HEK293 (cell line): ENCODE results near the gene STAP2.

Experiments
- HOXA7 ChIP-seq: sonication (generic); formaldehyde crosslinking; IDR thresholded peaks from 2 replicates; pipeline ENCODE4 v1.8.1; 2022; ENCODE audit warnings: missing genetic modification reagents, borderline replicate concordance
- MYNN ChIP-seq: fragments of 450-650 bp; formaldehyde crosslinking; IDR thresholded peaks from 2 replicates; pipeline ENCODE4 v1.5.1; 2016; ENCODE audit warnings: missing biosample characterization, missing genetic modification characterization, borderline replicate concordance
- ZFHX2 ChIP-seq: fragments of 450-650 bp; formaldehyde crosslinking; conservative IDR thresholded peaks from 2 replicates; pipeline ENCODE4 v1.5.1; 2016; ENCODE audit warnings: missing biosample characterization, missing genetic modification characterization
- ZNF133 ChIP-seq: fragments of 450-650 bp; formaldehyde crosslinking; IDR thresholded peaks from 2 replicates; pipeline ENCODE4 v1.5.1; 2016; ENCODE audit warnings: missing biosample characterization, missing genetic modification characterization
- ZNF138 ChIP-seq: fragments of 450-650 bp; formaldehyde crosslinking; IDR thresholded peaks from 2 replicates; pipeline ENCODE4 v1.5.1; 2016; ENCODE audit warnings: missing biosample characterization, missing genetic modification characterization, borderline replicate concordance
- ZNF174 ChIP-seq: fragments of 450-650 bp; formaldehyde crosslinking; IDR thresholded peaks from 2 replicates; pipeline ENCODE4 v1.5.0; 2017; ENCODE audit warnings: missing biosample characterization, mild to moderate bottlenecking, missing genetic modification characterization
- ZNF18 ChIP-seq: fragments of 450-650 bp; formaldehyde crosslinking; IDR thresholded peaks from 2 replicates; pipeline ENCODE4 v1.5.1; 2016; ENCODE audit warnings: missing biosample characterization, missing genetic modification characterization
- ZNF184 ChIP-seq: fragments of 450-650 bp; IDR thresholded peaks from 2 replicates; pipeline ENCODE4 v1.5.1; 2018; ENCODE audit warnings: missing biosample characterization, mild to moderate bottlenecking, missing genetic modification characterization
- ZNF274 ChIP-seq, 2 experiments: fragments of 200-500 bp in 1 of 2; fragments of 450-650 bp in 1 of 2; sonication (Bioruptor generic) in 1 of 2; formaldehyde crosslinking in 1 of 2; IDR thresholded peaks; 2 replicates each; pipeline versions ENCODE4 v1.5.1 to v1.6.1; 2014 to 2016; ENCODE audit warnings: borderline replicate concordance in 1 of 2, inconsistent platforms in 1 of 2, low read length in 1 of 2, missing biosample characterization in 1 of 2, missing genetic modification characterization in 1 of 2
- ZNF398 ChIP-seq: fragments of 450-650 bp; formaldehyde crosslinking; IDR thresholded peaks from 2 replicates; pipeline ENCODE4 v1.5.1; 2017; ENCODE audit warnings: missing biosample characterization, missing genetic modification characterization
- TF ChIP-seq, protein P1 (sequence below): fragments of 450-650 bp; formaldehyde crosslinking; IDR thresholded peaks from 2 replicates; pipeline ENCODE4 v1.5.1; 2016; ENCODE audit warnings: missing biosample characterization, missing genetic modification characterization

- TF ChIP-seq ZNF18 (tag by site-specific recombination) (no peak), ZNF274 (IDR thresholded peaks at IDR 0.05; ENCODE audit: low read length) (no peak), ZNF274 (tag by site-specific recombination; IDR thresholded peaks at IDR 0.05; ENCODE audit: borderline replicate concordance) (no peak), ZNF398 (tag by site-specific recombination) (no peak), ZFHX2 (tag by site-specific recombination) (peak; percentile 45), HOXA7 (CRISPR knock-in tag) (no peak), ZNF174 (tag by site-specific recombination) (no peak), ZNF133 (no peak), ZNF138 (tag by site-specific recombination) (no peak), ZNF184 (no peak), MYNN (tag by site-specific recombination) (no peak)
- TF ChIP-seq, protein P1, sequence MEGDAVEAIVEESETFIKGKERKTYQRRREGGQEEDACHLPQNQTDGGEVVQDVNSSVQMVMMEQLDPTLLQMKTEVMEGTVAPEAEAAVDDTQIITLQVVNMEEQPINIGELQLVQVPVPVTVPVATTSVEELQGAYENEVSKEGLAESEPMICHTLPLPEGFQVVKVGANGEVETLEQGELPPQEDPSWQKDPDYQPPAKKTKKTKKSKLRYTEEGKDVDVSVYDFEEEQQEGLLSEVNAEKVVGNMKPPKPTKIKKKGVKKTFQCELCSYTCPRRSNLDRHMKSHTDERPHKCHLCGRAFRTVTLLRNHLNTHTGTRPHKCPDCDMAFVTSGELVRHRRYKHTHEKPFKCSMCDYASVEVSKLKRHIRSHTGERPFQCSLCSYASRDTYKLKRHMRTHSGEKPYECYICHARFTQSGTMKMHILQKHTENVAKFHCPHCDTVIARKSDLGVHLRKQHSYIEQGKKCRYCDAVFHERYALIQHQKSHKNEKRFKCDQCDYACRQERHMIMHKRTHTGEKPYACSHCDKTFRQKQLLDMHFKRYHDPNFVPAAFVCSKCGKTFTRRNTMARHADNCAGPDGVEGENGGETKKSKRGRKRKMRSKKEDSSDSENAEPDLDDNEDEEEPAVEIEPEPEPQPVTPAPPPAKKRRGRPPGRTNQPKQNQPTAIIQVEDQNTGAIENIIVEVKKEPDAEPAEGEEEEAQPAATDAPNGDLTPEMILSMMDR, result no peak
These were observed 22.1 kb upstream of the STAP2 start for GRCh38 chr19:4360641-4361151.
